Effector memory CD4-positive, alpha-beta T cell (primary cell): ENCODE data around the gene PEAK3.

Source experiments
- DNase-seq, 3 donors: peaks; one replicate each; pipeline ENCODE4 v3.0.0-alpha.2; 2020
- H3K27ac ChIP-seq: 2 replicates; pipeline ENCODE4 v1.7.0; 2013; ENCODE audit warnings: mild to moderate bottlenecking, low read length, moderate library complexity; ENCODE audit not compliant: insufficient read depth, poor library complexity, severe bottlenecking
- H3K27me3 ChIP-seq: replicated peaks from 2 replicates; pipeline ENCODE4 v1.7.0; 2013; ENCODE audit warnings: mild to moderate bottlenecking, low read length; ENCODE audit not compliant: insufficient read depth, control insufficient read depth, poor library complexity, severe bottlenecking
- H3K36me3 ChIP-seq: 2 replicates; pipeline ENCODE4 v1.7.0; 2013; ENCODE audit warnings: mild to moderate bottlenecking, low read length, moderate library complexity; ENCODE audit not compliant: control insufficient read depth, insufficient read depth
- H3K4me1 ChIP-seq: 2 replicates; pipeline ENCODE4 v1.7.0; 2013; ENCODE audit warnings: low read length, mild to moderate bottlenecking; ENCODE audit not compliant: control insufficient read depth, insufficient read depth, poor library complexity, severe bottlenecking
- H3K4me3 ChIP-seq: 2 replicates; pipeline ENCODE4 v1.7.0; 2013; ENCODE audit warnings: low read length, low read depth, mild to moderate bottlenecking; ENCODE audit not compliant: insufficient read depth, poor library complexity, severe bottlenecking
- H3K9me3 ChIP-seq: 2 replicates; pipeline ENCODE4 v1.7.0; 2013; ENCODE audit warnings: mild to moderate bottlenecking, low read length, moderate library complexity; ENCODE audit not compliant: control insufficient read depth

Gene PEAK3

DNA sequence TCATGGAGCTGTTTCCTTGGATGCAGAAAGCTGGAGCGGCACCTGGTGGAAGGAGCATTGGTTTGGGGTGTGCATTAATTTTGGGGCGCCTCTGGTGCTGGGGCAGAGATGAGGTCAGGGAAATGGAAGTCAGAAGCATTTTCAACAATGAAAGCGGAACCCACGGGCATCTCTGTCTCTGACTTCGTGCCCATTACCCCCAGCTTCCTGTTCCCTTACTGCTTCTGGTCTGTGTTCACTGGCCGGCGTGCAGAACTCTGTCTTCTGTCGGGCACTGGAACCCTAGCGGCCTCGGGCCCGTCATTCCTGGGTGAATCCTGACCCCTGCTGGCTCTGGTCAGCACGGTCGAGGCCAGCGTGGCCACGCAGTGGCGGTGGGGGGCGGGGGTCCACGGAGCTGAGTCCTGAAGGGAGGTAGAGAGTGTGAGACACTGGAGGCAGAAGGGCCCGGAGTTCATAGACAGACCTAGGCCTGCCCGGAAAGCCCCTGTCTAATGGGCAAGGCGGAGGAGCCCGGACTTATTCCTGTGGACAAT lies 33.9 kb upstream of the PEAK3 start:
- Histone ChIP-seq H3K4me1 (no peaks in the 10 kb centered on the region), H3K9me3 (peaks cover 7% of the 10 kb centered on the region), H3K36me3 (peaks cover under 1% of the 10 kb centered on the region), H3K4me3 (no peak overlapping the region), H3K27ac (no peak overlapping the region), H3K27me3 (peaks cover 11% of the 10 kb centered on the region)
- DNase-seq: no peak

DNA sequence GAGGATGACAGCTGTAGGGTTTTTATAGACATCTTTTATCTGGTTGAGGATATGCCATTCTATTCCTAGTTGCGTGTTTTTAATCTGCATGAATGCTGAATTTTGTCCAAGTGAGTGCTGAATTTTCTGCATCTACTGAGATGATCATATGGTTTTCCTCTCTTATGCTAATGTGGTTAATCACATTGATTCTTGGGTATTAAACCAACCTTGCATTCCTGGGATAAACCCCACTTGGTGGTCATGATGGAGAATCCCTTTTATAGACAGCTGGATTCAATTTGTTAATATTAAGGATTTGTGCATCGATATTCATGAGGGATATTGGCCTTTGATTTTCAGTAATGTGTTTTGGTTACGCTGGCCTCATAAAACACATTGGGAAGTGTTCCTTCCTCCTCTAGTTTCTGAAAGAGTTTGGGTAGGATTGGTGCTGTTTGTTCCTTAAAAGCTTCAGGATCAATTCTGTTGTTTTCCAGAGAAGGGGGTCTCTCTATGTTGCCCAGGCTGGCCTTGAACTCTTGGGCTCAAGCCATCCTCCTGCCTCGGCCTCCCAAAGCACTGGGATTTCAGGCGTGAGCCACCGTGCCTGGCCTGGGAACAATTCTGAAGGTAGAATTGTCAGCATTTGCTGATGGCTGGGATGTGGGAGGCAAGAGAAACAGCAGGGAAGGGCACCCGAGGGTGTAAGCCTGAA lies 33.3 kb upstream of the PEAK3 start:
- no peak overlapping the region for H3K27ac ChIP-seq
- no peaks in the 10 kb centered on the region for H3K36me3 ChIP-seq
- H3K9me3 ChIP-seq: peaks cover 7% of the 10 kb centered on the region
- H3K4me3 ChIP-seq: no peak overlapping the region
- H3K27me3 ChIP-seq: peaks cover 11% of the 10 kb centered on the region
- H3K4me1 ChIP-seq: no peaks in the 10 kb centered on the region
- DNase-seq: no peak

DNA sequence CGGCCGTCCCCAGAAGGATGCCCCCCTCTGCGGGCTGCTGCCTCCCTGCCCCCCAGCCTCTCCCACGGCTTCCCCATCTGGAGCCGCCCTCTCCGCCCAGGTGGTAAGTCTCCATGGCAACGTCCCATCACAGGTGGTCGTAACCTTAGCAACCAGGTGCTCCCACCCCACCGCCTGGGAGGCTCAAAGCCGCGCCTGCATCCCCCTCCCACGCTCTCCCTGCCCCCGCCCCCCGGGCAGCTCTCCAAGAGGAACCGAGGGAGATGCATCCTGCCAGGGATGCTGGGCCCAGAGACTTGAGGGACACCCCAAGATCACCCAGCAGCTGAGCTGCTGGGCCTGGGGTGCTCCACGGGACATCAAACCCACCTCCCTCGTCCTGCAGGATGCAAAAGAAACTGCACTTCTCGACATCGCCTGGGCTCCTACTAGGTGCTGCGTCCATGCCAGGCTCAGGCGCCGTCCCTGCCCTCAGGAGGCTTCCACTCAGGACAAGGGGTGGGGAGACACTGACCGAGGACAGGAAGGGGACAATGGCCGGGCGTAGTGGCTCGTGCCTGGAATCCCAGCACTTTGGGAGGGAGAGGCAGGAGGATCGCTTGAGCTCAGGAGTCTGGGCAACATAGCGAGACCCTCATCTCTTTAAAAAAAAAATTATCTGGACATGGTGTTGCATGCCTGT lies 31.0 kb upstream of the PEAK3 start:
- no peak overlapping the region for H3K4me3 ChIP-seq

DNA sequence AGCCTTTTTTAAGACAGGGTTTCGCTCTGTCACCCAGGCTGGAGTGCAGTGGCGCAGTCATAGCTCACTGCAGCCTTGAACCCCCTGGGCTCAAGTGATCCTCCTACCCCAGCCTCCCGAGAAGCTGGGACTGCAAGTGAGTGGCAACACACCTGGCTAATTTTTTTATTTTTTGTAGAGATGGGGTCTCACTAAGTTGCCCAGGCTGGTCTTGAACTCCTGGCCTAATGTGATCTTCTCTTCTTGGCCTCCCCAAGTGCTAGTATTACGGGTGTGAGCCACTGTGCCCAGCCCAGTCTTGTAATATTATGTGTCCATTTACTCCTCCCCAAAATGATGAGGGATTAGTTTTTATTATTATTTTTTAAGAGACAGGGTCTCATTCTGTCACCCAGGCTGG lies 29.1 kb upstream of the PEAK3 start:
- Histone ChIP-seq H3K36me3 (no peaks in the 10 kb centered on the region), H3K9me3 (peaks cover 7% of the 10 kb centered on the region), H3K27me3 (peaks cover 41% of the 10 kb centered on the region), H3K4me1 (no peaks in the 10 kb centered on the region), H3K4me3 (no peak overlapping the region), H3K27ac (no peak overlapping the region)
- DNase-seq: no peak

More for the DNA sequence above, 31.0 kb upstream of the PEAK3 start:
- Histone ChIP-seq H3K27ac (no peak overlapping the region), H3K9me3 (peaks cover 7% of the 10 kb centered on the region), H3K4me1 (no peaks in the 10 kb centered on the region), H3K36me3 (no peaks in the 10 kb centered on the region), H3K27me3 (peaks cover 24% of the 10 kb centered on the region)
- no peak for DNase-seq

DNA sequence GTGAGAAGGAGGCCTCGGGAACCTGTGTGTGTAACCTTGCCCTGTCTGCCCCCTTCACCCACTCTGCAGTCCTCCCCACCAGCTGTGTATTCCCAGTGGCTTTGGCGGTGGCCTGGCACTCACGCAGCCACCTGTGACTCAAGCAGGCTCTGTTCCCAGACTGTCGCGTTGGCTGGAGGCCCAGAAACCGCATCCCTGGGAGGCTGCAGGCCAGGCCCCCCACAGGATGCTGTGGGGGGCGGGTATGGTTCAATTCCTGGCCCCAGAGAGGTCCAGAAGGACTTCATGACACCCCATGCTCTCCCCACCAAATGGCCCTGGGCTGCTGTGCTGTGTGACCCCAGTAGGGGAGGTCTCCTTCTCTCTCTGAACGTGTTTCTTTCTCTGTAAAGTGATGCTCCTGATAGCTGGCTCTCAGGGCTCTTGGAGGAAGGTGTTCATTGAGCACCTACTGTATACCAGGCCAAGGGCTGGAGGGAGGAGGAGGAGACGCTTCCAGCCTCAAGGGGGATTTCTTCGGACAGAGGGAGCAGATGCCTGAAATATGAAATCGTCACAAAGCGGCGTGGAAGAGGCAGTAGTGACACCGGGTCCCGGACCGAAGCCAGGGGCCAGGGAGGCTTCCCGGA lies 27.9 kb upstream of the PEAK3 start:
- Histone ChIP-seq H3K4me3 (no peak overlapping the region), H3K27ac (no peak overlapping the region), H3K4me1 (no peaks in the 10 kb centered on the region), H3K27me3 (peaks cover 45% of the 10 kb centered on the region), H3K36me3 (no peaks in the 10 kb centered on the region), H3K9me3 (no peaks in the 10 kb centered on the region)
- no peak for DNase-seq

DNA sequence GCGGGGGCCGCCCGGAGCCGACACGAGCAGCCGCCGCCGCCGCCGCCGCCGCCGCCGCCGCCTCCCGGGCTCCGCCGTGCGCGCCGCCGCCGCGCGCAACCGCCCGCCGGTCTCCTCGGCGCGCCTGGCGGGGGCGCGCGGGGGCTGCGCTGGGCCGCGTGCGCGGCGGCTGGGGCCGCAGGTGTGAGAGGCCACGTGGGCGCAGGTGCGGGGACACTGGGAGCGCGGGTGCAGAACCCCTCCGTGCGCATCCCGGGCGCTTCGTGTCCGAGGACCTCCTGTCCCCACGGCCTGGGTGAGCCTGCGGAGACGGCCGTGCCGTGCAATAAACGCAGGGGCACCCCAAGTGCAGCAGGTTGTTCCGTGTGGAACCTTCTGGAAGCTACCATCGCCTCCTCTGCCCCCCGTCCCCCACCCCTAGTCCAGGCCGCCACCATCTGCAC lies 26.2 kb upstream of the PEAK3 start, which contains the start of gene LINGO3:
Gene LINGO3, minus strand, starts transcription at position 41 of the 443 bp plus-strand sequence. CDS start 16,378 bp downstream, outside the sequence.
- Histone ChIP-seq H3K4me3 (no peak within 1 kb of the TSS), H3K4me1 (peaks cover under 1% of the 10 kb centered on the region), H3K27ac (no peak within 1 kb of the TSS), H3K36me3 (no peaks in the 10 kb centered on the region), H3K27me3 (peaks cover 47% of the 10 kb centered on the region), H3K9me3 (no peaks in the 10 kb centered on the region)
- no peak for DNase-seq

DNA sequence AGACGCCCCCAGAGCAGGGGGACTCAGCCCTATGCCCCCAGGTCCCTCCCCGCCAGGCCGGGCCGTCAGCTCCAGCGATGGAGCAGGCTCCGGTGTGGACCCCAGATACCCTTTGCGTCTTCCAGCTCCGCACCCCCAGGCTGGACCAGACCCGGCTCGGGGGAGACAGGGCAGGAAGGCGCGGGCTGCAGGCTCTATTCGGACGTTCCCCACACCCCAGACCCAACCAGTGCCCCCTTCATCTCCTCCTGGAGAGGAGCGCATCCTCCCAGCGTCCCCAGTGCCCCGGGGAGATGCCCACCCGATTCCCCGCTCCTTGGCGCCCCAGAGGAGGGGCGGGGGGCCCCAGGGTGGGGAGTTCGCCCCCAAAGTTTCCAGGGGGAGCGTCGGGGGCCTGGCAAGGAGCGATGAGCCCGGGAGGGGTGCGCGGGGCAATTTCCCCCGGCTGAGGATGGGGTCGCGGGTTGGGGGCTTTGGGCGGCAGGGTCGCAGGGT lies 25.6 kb upstream of the PEAK3 start:
- no peak for DNase-seq
- H3K4me1 ChIP-seq: peaks cover 7% of the 10 kb centered on the region
- no peak overlapping the region for H3K27ac ChIP-seq
- no peak overlapping the region for H3K4me3 ChIP-seq
- H3K36me3 ChIP-seq: no peaks in the 10 kb centered on the region
- H3K9me3 ChIP-seq: no peaks in the 10 kb centered on the region
- H3K27me3 ChIP-seq: peaks cover 44% of the 10 kb centered on the region

DNA sequence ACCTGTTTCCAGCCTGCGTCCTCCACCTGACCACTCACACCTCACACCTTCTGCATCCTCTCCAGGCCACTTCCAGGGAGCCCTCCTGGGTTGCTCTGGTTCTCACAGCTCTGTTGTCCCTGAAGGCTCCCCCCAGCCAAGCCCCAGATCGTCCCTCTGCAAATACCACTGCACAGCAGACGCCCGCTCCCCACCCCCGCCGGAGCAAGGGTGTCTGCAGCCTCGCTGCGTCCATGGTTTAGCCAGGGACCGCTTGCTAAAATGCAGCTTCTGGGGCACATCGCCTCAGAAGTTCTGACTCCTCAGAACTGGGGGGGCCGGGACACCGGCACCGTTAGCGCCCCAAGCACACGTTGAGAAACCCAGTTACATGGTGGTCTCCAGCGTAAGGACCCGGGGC lies 25.0 kb upstream of the PEAK3 start:
- DNase-seq: no peak
- no peaks in the 10 kb centered on the region for H3K9me3 ChIP-seq
- peaks cover 9% of the 10 kb centered on the region for H3K4me1 ChIP-seq
- H3K27me3 ChIP-seq: peaks cover 45% of the 10 kb centered on the region
- no peak overlapping the region for H3K27ac ChIP-seq
- H3K36me3 ChIP-seq: no peaks in the 10 kb centered on the region
- H3K4me3 ChIP-seq: no peak overlapping the region

DNA sequence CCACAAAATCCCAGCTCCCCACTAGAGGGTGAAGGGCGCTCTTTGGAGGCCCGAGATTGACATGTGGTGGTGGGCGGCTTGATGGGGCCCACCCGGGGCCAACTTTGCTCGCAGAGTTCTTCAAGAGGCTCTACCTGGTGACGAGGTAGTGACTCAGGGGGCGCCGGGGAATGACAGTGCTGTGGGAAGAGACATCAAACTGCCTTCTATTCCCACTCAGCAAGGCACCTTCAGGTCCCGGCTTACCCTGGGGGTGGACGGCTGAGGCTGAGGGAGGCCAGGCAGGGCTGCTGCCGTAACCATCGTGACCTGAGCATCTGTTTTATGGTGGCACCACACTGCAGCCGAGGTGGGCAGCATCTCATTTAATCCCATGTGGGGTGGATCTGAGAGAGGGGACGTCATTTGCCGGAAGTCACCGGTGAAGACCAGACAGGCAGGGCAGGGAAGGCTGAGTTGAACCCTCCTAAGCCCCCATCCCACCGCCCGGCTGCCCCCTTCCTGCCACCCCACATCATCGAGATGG lies 24.4 kb upstream of the PEAK3 start:
- no peak overlapping the region for H3K27ac ChIP-seq
- no peaks in the 10 kb centered on the region for H3K9me3 ChIP-seq
- H3K4me1 ChIP-seq: peaks cover 9% of the 10 kb centered on the region
- peaks cover 45% of the 10 kb centered on the region for H3K27me3 ChIP-seq
- H3K36me3 ChIP-seq: no peaks in the 10 kb centered on the region
- no peak for DNase-seq
- H3K4me3 ChIP-seq: no peak overlapping the region
